ENCODE measurements around the gene FOXN1.

Gene FOXN1

DNA sequence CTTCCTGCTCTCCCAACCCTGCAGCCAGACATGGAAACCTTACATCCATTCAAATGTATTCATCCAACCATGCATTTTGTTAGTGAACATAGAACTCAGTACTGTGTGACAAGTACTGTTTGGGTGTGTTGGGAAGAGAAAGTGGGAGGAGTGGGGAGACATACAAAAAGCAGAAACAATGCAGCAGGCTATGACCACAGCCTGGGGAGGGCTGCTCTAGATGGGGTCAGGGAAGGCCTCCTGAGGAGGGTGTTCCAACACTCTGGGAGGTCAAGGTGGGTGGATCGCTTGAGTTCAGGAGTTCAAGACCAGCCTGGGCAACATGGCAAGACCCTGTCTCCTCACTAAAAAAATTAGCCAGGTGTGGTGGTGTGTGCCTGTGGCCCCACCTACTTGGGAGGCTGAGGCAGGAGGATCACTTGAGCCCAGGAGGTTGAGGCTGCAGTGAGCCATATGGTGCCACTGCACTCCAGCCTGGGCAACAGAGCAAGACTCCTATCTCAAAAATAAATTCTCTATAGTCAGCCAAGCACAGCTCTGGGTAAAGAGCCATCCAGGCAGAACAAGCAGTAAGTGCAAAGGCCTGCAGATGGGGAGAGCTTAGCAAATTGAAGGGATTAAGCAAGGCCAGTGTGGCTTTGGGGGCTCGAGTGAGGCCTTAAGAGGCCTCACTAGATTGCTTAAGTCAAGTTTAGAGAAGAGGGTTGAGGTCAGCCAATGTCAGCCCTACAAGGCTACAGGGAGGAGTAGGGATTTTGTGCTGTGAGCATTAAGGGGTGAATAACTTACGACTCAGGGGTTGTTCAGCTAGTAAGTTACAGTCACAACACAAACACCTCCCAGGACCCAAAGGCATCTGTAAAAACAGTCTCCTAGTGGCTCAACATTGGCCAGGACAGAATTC, 27.2 kb upstream of the FOXN1 start:
- no peak for DNase-seq

DNA sequence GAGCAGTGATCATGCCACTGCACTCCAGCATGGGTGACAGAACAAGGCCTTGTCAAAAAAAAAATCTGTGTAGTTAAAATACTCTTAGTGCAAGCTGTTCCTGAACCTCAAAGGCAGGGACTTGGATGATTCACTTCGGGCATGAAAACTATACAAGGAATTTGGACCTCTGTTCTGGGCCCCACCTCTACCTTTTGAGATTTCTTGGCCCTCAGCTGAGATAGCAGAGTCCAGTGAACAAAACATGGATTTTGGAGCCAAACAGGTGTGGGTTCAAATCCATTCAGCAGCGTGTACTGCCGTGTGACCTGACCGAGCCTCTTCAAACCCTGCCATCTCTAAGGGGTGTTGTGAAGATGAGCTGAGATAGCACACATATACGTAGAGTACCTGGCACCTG, 25.9 kb upstream of the FOXN1 start:
- no peak for DNase-seq

DNA sequence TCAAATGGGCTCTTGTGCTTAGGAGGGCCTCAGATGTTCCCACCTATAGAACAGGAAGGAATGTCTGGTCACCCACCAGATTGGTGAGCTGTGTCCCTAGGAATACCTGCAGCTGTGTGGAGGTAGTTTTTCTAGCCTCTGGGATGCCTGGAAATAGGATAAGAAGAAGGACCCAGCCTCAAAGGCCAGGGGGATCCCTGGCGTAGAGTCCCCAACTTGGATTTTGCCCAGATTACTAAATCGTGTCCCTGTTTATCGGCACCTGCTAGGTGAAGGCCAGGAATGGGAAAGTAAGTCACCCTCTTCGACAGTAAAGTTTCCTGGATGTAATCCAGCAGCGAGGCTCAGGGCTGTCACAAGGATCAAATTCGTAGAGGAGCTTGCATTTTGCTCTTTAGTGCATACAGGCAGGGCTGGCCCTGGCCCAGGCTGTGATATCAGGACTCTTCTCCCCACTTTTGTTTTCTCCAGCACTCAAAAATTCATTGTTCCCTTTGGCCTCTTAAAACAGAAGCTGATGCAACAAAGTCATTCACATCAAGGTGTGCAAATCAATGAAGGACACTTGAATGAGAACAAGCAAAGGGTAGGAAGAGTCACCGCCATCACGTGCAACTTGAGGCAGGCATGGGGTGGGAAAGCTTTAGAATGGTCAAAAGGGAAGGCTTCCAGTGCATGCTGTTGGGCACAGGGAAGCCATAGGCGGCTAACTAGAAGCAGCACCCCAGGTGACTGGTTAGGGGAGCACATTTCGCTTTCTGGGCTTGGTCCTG, 25.2 kb upstream of the FOXN1 start:
- no peak for DNase-seq

DNA sequence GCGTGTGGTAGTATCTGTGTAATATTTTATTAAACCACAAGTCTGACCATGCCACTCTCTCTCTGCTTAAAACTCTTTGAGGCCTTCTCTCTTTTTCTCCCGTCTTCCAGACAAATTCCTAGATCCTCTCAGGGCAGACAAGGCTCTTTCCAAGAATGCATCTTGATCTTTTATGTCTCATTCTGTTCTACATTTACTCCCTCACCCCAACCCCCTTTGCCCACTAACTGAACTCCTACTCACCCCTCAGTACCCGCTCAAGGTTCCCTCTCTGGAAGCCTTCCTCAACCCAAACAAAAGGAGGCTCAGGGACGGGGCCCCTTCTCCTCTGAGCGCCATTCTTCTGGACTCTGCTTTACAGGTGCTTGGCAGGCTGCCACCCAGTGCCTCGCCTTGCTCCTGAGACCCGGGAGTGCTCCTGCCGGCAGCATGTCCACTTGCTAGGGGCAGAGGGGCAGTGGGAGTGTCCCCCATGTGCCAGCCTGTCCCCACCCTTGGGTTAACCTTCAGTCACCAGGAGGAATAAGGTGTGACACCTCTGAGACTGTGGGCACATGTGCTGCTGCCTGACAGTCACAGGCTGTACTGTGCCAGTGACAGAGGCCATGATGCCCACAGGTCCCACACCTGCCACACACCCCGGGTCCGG, 23.5 kb upstream of the FOXN1 start:
- no peak for DNase-seq

DNA sequence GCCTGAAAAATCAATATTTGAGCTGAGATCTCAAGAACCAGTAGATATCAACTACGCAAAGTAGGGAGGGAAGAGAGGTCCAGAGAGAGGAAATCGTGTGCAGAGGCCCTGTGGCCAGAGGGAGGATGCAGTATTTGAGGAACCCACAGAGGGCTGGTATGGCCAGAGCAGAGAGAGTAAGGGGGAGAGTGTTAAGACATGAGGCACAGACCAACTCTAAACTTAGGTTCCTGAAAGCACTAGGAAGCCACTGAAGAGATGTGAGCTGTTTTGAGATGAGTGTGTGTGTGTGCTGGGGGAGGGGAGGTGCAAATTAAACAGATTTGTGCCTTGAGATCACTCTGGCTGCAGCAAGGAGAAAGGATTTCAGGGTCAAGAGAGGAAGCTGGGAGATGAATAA, 21.9 kb upstream of the FOXN1 start:
- DNase-seq = no peak

DNA sequence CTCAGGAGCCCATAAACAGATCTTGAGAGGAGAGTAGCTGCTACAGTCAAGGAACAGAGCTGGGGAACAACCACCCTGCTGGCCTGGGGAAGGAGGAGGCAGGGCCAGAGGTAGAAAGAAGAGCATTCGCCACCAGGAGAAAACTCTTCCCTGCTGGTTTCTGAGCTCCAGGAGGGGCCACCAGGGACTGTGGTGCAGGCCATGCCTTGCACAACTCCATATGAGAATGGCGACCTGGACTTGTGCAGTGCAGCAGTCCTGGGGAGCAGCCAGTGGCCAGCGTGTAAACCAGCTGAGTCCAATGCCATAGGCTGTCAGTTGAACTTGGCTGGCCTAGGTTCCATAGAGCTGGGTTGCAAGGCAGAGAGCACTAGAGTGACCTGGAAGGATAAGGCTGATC, 21.1 kb upstream of the FOXN1 start:
- no peak for DNase-seq

DNA sequence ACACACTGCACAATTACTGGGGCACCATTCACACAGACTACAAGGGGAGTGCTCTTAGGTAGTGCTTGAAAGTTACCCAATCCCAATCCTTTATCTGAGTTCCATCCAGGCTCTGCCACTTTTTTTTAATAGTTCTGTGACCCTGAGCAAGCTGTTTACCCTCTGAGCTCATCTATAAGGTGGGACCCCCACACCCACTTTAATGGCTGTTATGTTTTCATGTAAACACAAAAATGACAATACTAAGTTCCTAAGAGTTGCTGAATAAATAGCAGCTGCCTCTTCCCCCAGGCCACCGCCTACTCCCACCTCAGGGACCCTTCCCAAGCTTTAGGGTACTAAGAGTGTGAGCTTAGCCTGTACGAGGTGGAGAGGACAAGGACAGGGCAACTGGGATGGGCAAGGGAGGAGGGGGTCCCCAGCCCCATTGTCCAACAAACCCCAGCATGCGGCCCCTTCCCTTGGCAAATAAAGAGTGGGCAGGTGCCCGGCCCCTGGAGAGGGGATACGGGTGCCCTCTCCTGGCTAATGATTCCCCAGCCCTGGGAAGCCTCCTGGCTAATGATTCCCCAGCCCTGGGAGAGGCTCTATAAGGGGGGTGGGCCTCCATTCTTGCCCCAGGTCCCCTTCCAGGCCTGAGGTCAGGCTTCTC, 18.1 kb upstream of the FOXN1 start:
- DNase-seq = no peak

DNA sequence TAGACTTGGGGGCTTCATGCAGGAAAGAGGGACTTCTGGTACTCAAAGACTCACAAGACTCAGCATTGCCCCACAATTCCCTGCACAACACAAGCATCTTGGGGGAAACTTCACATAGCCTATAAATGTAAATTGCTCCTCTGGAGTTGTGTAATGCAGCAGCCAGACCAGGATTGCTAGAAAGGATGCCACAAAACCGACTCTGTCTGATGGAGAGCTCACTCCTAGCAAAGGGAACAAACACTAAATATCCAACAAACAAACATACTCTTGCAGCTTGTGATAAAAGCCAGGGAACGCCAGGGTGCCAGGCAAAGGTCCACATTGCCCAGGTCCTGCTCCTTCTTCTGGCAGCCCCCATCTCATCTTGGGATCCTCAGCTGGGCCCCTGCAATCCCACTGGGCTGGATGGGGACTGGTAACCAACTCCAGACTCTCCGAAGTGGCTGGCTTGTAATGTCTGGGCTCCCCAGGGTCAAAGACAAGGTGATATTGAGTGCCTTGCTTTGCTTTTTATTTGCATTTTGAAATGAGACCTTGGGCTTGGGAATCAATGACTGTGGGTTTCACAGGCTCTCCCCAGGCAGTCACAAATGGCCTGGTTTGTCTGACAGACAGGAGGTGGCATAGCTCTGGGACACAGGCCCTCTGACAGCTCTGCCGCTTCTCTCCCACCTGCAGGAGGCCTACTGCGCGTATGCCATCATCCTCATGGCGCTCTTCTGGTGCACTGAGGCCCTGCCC, 17.4 kb upstream of the FOXN1 start:
- DNase-seq = no peak

DNA sequence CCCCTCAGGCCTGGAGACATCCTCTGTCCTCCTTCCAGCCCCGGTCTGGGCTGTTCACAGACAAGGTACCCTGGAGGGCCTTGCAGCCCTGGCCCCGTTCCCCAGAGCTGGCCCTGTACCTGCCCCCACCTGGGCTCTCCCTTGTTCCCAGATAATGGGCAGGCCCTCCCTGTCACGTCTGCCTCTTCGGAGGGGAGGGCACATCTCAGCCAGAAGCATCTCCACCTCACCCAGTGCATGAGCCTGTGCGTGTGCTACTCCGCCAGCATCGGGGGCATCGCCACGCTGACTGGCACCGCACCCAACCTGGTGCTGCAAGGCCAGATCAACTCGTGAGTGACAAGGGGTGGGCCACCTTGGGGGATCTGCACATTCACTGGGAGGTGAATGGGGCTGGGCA, 14.9 kb upstream of the FOXN1 start:
- no peak for DNase-seq

DNA sequence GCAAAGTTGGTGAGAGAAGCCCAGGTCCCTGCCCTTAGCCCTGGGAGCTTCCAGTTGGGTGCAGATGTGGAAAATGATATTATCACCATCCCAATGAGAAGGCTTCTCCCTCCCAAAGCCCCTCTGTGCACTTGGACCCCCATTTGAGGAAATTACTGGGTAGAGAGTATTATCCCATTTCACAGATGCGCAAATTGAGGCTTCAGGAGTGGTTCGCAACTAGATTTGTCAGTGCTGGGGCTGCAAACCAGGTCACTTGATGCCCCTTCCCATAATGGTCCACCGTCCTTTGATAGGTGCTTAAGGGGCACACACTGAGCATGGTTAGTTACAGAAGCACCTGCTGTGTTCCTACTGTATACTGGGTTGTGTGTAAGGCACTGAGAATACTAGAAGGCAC, 14.3 kb upstream of the FOXN1 start:
- no peak for DNase-seq

DNA sequence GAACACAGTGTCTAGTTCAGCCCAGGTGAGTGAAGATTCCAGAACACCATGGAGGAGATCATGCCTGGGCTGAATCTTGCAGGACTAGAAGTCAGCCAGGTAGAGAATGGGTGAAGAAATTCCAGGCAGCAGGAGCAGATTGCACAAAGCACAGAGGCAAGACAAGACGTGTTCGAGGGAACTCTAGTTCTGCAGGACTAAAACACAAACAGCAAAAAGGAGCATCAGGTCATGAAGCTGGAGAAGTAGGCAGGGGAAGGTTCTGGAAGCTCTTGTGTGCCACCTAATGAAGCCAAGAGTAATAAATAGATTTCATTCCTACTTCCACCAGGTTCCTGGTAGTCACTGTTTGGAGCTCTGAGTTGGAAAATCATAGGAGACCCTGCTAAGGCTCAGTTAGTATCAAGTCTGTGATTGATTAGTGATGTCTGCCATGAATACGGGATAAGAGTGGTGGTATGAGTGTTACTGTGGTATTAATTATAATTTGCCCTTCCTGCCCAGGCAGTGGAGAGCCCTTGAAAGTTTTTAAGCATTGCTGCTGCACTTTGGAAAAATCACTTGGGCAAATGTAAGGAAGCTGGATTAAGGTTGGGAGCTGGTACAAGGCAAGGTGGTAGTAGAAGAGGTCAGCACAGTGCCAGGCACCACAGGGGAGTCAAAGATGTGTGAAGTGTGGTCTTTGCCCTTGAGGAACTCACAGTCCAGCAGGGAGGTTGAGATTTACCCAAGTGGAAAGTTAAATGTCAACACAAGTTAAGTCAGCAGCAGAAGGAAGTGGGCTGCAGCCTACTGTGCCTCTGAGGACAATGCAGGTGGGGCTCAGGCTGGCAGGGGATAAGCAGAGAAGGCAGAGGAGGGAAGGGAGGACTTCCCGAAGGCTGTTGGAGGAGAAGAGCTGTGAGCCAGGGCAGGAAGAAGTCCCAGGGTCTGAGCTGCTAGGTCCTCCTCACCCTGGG, 13.5 kb upstream of the FOXN1 start:
- no peak for DNase-seq

DNA sequence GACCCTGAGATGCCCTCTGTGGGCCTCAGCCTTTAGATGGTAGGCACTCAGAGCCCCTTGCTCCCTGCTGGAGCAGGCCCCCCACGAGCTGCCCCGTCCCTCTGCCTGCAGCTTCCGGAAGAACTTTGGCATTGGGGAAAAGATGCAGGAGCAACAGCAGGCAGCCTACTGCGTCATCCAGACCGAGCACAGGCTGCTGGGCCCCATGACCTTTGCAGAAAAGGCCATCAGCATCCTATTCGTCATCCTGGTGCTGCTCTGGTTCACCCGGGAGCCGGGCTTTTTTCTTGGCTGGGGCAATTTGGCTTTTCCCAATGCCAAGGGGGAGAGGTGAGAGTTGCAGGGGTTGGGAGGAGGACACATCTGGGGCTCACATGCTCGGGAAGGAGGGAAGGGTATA, 12.7 kb upstream of the FOXN1 start:
- no peak for DNase-seq

DNA sequence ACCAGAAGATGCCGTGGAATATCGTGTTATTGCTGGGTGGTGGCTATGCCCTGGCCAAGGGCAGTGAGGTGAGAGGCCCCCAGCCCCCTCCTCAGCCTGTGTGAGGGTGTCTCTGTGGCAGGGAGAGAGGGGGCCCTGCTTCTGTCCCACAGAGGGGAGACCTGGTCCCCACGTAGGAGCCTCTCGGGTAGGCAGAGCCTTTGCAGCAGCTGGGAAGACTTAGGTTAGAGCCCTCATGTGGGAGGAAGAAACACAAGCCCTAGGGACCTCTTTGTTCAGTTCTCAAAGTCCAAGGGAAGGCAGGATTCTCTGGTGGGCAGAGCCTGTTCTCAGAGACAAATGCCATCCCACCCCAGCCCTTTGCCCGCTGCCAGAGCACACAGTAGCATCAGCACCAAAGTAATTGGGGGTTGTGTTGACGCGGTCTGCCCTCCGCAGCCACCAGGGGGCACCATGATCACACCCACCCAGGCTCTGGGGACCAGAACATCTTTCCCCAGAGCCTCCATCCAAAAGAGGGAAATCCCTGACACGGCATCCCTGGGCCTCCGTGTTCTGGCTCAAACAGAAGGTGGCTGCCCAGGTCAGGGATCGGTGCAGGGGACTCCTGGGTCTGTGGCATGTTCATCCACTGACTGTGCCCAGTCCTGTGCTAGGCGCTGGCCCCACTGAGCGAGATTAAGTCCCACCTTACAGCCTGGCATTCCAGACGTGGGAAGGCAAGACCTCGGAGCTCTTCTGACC, 11.5 kb upstream of the FOXN1 start:
- DNase-seq = peak; percentile 44 to 54

DNA sequence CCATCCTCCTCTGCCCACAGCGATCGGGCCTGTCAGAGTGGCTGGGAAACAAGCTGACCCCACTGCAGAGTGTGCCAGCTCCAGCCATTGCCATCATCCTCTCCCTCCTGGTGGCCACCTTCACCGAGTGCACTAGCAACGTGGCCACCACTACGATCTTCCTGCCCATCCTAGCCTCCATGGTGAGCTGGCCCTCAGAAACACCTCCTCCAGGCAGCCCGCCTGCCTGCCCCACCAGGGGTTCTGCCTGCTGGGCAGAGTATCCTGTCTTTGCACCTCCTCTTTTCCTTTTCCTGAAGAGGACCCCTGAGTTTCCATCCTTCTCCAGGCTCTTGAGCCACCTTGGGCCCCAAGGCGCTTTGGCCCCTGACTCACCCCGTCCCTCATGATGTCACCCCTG, 10.5 kb upstream of the FOXN1 start:
- DNase-seq = no peak

DNA sequence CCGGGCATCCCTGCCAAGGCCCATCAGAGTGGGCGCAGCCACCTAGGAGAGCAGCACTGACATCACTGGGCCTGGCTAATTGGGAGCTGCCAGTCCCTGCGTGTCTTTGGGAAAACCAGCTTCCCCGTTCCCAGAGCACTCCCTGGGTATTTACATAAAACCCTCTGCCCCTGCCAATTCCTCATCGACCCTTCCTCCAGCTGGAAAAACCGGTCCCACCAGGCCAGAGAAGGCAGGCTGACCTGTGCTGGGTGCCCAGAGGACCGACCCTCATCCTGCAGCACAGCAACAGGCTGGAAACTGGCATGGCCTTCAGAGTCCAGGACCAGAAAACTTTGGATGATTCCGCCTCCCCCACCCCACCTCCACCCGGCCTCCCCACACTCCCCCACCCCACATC, 8.2 kb upstream of the FOXN1 start:
- no peak for DNase-seq

DNA sequence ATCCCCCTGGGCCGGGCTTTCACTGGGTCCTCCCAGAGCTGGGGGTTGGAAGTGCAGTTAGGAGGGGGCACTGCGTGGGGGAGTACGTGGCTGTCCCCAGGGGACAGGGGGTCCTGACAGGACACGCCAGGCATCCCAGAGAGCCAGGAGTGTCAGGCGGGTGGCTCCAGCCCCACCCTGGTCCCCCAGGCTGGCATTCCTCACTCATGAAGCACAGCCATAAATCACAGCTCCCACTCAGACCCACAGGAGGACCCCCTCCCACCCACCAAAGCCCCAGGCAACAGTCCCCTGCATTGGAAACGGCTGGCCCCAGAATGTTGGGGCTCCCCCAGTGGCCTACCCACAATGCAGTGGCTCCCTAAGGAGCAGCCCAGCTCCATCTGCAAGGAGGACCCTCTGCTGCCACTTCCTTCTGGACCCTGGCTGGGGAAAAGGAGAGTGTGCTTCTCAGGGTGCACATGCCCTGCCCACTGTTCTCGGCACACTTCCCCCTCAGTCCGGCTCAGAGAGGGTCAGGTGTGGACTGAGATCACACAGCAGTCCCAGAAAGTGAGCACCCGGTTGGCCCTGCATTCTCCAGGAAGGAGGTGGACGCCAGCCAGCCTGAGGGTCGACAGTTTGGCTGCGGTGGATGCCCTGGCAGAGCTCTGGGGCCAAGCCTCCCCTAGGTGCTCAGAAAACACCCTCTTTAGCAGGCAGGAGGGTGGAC, 7.3 kb upstream of the FOXN1 start:
- no peak for DNase-seq

DNA sequence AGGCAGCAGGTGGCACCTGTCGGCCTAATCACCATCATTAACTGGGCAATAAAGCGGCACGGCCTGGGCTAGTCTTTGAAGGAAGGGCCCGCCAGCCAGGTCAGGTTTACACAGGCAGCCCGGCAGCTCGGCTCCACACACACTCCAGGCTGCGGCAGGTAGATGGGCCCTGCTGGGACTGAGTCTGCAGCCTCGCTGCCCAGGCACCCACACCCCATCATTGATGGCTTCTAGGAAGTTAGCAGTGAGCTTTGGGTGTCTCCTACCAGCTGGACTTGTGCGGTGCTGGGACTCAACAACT, 6.8 kb upstream of the FOXN1 start:
- DNase-seq = no peak

DNA sequence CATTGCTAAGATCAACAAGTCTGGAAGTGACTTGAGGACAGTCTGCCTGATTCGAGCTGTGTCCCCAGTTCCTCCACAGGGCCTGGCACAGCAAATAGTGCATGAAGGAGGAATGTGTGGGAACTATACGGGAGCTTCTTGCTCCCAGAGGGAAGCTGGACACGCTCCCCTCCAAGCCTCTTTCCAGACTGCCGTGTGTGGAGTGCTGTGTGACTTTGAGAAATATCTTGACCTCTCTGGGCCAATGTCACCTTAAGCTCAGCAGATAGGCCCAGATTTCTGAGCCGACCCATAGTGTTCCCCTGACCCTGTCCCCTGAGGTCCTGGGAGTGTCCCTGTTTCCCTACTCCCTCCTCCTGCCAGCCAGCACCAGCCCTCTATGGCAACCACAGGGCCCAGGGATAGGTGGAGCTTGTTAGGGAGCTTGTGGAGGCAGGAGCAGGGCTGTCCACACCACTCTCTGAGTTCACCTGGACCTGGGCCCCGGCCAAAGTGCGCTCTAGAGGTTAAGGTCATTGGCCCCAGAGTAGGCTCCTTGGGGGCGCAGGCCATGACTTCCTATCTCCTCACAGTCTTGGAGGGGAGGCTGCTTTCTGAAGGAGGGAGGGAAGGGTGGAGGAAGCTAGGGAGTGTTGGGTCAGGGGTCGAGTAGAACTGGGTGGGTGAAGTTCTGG, 6.3 kb upstream of the FOXN1 start:
- DNase-seq = no peak

DNA sequence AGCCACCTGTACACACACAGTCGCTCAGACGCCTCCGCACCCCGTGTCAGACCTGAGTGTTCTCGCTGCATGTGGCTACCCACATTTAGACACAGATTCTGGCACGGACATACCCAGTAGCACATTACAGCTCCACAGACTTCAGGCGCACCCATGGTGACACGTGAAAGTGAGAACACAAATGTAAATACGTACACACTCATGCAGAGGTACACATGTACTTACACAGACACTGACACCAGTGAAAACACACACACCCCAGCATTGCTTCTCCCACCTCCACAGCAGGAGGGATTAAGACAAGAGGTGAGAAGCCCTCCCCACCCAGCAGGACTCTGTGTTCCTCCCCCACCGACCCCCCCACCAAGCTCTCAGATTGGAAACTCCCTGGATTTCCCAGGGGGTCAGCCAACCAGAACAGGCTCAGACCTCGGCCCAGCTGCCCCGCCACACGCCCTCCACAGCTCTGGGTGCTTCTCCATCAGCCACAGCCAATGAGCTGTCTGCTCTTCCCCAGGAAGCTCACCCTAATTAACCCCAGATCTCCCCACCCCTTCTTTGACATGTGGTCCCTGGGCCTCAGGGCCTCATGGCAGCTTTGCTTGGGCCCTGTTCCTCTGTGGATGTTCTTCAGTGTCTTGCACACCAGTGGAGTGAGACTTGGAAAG, 5.3 kb upstream of the FOXN1 start:
- DNase-seq = no peak

Data from bone marrow (tissue), 2 donors.